NCI-H345 treated with DMSO at 0.1 percent for 48 hours (cell line): Measurements from ENCODE around the gene ACY1.
"Not testable (repeated sequence)": the region's sequence is repeated elsewhere in the genome, so short reads cannot be mapped to it uniquely, and the experiment has no call there.

Experiments
- DNase-seq: peaks from one replicate; lab custom pipeline; 2025; ENCODE audit not compliant: unreplicated experiment; lab: John Stamatoyannopoulos, UW

The ACY1 gene

DNA sequence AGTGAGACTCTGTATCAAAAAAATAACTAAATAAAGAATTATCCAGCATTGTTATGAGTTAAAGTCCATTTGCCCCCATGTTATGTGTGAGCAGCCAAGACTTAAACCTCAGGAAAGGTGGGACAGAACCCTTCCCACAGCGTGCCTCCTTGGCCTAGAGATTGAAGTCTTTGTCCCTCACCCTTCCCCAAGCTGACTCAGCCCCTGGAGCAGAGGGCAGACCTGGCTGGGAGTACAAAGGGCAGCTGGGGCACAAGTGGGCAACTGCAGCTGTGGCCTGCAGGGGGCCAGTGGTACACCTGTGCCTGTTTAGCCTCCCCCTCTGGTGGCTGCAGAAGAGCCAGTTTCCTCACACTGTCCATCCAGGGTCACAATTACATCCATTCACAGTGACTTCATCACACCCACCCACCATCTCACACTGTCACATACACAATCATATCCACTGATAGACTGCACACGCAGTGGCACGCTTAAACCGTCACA is 940 bp upstream of the ACY1 start:
- no peak for DNase-seq

DNA sequence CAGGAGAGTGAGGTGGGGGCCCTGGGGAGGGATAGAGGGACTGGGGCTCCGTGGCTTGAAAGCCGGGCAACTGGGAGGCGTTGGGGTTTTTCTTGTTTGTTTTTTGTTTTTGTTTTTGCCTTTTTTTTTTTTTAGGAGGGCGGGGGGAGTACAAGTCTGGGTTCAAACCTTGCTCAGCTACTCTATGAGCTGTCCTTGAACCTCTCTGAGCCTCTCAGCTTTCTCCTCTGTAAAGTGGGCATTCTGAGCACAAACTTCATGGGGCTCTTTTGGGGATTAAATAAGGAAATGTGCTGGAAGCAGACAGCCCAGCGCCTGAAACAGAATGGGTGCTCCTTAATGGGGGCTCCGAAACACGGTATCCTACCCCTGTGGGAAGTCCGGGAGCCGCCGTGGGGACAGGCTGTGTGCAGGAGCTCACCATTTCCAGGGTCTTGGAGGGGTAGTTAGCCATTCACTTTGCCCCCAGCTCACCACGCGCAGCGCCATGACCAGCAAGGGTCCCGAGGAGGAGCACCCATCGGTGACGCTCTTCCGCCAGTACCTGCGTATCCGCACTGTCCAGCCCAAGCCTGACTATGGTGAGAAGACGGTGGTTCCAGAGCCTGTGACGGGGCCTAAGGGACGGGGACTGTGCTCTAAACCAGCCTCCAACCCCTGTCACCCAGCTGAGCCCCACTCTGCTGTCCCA is 388 bp downstream of the ACY1 start:
- no peak for DNase-seq

DNA sequence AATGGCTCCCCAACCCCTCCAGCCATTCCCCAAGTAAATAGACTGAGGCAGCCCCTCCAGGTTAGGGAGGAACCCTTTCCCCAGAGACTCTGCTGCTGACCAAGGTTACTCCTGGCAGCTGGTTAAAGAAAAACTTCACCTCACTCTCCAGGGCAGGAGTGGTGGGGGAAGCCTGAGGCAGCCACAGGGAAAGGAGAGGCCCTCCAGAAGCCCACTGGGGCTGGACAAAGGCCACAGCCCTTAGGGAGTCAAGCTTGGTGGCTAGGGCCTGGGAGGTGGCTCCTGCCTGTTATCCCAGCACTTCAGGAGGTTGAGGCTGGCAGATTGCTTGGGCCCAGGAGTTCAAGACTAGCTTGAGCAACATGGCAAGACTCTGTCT is 923 bp downstream of the ACY1 start:
- DNase-seq = no peak

DNA sequence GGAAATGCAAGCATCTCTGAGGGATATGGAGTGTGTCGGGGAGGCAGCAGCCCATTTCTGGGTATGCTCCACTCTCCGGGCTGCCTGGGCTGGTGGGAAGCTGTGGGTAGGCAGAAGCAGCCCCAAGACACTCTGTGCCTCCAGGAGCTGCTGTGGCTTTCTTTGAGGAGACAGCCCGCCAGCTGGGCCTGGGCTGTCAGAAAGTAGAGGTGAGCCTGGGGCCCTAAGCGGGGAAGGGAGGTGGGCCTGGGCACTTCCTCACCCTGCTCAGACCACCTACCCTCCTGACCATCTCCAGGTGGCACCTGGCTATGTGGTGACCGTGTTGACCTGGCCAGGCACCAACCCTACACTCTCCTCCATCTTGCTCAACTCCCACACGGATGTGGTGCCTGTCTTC is 1.7 kb downstream of the ACY1 start:
- DNase-seq = no peak

DNA sequence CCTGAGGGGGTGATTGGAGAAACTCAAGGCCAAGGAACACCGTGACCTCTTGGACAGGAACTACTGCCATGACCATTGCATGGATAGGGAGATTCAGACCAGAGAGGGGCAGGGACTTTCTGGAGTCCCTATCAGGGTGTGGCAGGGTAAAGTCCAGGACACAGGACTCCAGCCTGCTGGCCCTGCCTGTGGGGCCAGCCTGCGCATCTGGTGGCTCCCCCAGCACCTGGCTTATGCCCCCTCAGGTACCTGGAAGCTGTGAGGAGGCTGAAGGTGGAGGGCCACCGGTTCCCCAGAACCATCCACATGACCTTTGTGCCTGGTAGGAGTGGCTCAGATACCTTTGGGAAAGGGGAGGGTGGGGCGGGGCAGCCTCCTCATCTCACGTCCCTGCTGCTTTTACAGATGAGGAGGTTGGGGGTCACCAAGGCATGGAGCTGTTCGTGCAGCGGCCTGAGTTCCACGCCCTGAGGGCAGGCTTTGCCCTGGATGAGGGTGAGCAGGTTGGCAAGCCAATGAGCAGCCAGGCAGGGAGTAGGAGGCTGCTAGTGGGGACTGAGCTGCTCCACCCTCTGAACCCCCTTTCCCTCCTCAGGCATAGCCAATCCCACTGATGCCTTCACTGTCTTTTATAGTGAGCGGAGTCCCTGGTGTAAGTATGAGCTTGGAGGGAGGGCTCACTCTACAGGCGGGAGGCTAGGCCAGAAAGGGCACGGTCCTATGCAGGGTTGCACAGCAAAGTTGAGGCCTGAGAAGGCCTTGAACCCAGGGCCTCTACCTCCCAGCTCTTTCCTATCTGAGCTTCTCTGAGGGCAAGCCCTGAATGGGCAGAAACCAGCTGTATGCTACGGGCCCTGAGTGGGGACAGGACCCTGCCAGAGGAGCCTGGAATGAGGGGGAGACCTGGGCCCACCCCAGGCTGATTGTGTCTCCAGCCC is 2.9 kb downstream of the ACY1 start:
- DNase-seq = no peak

DNA sequence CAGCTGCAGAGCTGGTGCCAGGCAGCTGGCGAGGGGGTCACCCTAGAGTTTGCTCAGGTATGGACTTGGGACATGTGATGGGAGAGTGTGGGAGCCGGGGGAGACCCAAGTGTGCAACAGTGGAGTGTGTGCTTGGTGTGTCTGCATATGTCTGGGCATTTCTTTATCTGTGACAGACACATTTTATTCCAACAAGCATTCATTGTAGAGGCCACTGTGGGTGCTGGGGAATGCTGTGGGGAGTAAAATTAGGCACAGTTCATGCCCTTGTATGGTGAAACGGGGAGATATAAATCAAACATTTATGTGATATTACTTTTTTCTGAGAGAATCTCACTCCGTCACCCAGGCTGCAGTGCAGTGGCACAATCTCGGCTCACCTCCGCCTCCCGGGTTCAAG is 4.2 kb downstream of the ACY1 start:
- no peak for DNase-seq

DNA sequence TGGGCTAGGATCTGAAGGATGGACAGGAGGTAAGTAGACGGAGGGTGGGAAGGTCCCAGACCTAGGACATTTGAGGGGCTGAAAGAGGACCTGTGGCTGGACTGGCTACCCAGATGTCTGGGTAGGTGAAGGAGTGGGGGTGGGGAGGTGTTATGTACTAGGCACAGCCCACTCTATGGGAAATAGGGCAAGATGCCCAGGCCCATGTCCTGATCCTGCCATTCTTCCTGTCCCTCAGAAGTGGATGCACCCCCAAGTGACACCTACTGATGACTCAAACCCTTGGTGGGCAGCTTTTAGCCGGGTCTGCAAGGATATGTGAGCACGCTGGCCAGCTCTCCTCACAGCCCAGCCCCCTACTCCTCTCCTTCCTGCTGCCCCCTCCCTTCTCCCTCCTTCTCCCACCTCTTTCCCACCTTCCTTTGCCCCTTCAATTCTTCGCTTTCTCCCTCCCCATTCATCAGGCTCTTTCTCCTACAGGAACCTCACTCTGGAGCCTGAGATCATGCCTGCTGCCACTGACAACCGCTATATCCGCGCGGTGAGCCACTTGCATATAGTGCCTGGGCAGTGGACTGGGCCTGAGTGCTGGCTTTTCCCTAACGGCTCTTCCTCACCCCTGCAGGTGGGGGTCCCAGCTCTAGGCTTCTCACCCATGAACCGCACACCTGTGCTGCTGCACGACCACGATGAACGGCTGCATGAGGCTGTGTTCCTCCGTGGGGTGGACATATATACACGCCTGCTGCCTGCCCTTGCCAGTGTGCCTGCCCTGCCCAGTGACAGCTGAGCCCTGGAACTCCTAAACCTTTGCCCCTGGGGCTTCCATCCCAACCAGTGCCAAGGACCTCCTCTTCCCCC is 5.2 kb downstream of the ACY1 start:
- no peak for DNase-seq

DNA sequence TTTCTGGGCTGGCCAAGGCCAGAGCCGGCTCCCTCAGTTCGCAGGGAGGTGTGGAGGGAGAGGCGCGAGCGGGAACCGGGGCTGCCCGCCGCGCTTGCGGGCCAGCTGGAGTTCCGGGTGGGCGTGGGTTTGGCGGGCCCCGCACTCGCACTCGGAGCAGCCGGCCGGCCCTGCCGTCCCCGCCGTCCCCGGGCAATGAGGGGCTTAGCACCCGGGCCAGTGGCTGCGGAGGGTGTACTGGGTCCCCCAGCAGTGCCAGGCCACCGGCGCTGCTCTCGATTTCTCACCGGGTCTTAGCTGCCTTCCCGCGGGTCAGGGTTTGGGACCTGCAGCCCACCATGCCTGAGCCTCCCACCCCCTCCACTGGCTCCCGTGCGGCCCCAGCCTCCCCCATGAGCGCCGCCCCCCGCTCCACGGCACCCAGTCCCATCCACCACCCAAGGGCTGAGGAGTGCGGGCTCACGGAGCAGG is 7.2 kb downstream of the ACY1 start:
- DNase-seq = not testable (repeated sequence)

DNA sequence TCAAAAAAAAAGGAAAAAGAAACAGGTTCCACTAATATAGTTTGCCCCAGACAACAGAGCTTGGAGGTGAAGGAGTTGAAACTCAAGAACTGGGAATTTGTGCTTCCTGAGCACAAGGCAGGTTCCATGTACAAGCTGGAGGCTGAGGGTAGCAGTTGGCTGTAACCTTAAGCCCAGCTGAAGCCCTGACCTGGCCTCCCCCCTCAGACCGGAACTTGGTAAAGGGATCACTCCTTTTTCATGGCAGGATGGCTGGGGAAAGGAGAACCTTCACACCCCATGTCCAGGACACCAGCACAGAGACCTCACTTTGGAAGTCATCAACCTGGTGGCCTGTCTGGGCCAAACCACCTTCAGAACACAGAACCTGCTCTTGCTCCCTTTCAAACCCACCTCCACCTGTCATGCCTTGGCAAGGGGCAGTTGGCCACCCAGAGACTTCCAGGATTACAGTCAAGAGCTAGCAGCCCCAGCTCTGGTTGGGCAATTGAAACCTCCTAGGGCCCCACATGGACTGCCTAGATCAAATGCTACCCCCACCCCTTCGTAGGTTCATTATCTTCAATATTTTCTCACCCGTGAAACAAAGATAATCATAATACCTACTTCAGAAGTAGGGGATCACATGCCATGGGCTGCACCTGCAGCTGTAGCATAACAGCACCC is 8.8 kb downstream of the ACY1 start:
- DNase-seq = no peak

DNA sequence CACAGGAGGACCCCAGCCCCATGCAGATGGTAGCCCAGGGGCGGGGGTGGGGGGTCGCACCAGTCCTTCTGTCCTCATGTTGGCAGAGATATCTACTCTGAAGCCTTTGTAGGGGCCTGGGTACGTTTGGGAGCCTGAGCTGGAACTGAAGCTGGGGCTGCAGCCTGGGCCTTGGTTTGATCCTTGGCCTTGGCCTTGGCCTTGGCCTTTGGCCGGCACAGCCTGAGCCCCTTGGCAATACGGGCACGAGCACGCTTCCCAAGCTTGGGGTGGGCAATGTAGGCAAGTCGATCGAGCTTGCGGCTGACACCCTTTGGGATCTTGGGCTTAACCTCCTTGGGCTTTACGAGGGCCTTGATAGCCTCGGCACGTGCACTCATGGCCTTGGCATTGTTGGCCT is 10.3 kb downstream of the ACY1 start:
- DNase-seq = not testable (repeated sequence)

DNA sequence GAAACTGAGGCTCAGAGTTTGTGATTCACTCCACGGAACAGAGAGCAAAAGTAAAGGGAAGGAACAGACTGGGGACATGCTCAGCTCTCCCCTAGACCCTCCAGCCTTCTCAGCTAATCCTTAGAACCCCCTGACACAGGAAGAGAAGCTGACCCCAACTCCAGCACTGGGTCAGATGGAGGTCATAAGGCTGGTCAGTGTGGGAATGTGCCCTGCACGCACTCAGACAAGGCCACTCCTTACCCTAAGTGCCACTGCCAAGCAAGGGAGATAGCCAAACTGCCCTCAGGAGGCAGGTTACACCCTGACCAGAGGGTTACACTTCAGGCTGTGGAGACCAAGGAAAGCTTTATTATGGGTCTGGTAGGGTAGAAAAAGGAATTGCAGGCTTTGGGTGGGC is 11.2 kb downstream of the ACY1 start:
- DNase-seq = no peak

DNA sequence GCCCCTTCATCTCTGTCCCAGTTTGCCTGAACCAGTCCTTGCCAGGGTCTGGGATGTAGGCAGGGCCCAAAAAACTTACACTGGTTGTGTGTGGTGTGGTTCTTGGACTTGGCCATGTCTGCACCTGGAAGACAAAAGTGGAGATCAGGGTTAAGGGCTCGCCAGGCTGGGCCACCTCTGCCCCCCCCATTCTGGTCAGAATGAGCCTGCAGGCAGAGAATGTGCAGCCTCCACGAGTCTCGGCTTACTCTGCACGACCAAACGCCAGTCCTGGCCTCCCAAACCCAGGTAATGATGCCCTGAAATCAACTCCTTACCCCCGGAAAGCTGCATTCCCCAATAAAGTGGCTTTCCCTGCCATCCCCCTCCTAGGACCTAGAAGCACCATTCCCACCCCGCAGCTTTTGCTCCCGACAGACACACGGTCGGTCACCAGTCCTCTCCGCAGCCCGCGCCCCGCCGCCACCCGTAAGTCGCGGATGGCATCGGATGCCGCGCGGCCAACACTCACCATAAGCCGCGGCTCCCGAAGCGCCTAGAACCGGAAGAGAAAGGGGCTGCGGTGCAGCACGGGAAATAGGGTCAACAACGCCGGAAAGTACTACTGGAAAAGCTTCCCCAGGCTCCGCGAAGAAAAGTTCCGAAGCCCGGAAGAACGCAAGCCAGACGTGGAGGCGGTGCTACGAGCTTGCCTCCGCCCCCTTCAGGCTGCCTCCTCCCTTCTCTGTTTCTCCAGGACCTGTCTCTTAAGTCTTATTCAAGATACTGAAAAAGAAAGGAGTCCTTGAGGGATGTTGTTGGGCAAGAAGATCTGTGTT is 12.2 kb downstream of the ACY1 start, which contains the start of gene RPL29:
RPL29 (minus strand) TSS at position 550 of the 818 bp plus-strand sequence; CDS start at position 116, 434 bp downstream.
- DNase-seq = peak; percentile 78

DNA sequence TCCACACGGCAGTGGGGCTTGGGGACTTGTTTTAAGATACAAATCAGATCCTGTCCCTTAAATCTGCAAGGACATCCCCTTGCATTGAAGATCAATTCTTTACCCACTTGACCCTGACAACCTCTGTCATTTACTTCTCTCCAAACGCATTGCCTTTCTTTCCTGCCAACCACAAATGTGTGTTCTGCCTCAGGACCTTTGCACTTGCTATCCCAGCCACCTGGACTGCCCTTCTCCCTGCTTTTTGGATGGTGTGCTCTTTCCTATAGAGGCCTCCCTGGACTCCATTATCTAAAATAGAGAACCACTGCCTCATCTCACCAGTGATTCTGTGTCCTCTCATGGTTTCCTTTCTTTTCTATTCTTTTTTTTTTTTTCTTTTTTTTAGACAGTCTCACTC is 13.8 kb downstream of the ACY1 start:
- DNase-seq = no peak

DNA sequence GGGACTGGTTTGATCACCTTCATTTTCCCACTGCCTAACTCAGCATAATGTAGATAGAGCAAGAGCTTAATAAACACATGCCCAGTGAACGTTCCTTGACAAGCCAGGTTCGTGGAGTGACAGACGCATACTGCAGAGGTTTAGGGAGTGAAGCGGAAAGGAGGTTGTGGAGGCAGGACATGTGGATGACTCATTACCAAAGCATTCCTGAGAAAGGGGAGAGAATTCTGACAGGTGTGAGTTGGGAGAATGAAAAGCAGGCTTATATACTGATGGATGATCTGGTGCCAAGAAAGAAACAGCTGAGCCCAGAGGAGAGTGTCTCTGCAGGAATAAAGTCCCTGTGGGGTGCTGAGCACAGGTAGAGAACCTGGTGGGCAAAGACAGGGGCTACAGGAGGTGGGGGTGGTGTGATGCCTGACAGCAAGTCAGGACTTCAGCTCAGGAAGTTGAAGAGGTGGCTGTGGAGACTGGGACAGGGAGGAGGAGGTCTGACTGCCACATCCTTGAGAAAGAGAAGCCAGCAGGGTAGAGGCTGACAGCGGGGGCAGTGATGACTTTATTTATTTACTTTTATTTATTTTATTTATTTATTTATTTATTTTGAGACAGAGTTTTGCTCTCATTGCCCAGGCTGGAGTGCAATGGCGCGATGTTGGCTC is 14.7 kb downstream of the ACY1 start:
- no peak for DNase-seq

DNA sequence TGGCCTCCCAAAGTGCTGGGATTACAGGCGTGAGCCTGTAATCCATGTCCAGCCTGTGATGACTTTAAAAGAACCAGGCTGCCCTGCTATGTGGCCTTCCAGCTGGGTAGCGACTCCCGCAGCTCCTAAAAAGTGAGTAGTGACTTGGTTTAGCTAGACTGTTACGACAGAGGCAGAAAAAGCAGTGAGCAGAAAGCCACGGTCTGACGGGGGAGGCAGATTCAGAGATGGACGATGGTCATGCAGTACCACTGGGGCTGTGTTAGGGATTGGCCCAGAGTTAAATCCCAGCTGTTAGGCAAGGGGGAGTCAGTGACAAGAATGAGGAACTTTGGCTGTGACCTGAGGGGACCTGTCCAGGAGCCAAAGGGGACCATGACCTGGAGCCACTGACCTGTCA is 15.4 kb downstream of the ACY1 start:
- no peak for DNase-seq

DNA sequence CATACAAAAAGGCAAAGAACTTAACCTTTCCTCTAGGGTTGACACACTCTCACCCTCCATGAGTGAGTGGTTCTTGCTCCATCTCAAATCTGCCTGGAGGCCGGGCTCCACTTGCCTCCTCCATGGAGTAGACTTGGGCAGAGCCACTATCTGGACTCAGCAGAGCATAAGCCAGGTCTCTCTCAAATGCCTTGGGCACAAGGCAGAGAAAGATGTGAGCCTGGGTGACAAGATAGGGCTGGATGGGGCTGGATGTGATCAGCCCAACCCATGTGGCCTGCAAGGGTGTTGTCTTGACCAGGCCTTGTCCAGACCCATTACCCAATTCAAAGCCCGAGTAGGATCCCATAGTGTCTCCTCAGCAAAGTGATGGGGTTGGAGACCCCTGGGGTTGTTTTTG is 16.5 kb downstream of the ACY1 start:
- DNase-seq = no peak

DNA sequence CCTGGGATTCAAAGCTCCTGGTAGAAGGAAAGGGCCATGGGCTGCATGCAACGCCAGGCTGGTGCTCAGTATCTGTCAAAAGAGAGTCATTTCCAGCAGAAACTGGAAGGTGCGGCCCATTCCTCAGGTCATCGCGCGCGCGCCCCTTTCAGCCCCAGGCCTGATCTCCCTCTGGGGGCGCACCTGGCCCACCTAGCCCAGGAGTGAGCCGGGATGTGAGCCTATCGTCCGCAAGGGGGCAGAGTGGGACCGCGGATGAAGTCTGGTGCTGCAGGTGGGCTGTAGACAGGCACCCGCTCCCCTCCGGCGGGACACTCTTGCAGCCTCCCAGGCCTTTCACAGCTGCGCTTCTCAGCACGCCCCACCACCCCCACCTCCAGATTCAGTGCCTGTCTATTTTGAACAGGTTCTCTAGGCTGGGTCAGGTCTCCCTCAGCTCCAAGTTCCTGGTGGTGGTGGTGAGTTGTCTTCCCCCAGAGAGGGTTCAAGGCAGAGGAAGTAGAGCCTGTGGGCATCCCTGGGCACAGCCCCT is 18.2 kb downstream of the ACY1 start:
- peak; percentile 55 for DNase-seq

DNA sequence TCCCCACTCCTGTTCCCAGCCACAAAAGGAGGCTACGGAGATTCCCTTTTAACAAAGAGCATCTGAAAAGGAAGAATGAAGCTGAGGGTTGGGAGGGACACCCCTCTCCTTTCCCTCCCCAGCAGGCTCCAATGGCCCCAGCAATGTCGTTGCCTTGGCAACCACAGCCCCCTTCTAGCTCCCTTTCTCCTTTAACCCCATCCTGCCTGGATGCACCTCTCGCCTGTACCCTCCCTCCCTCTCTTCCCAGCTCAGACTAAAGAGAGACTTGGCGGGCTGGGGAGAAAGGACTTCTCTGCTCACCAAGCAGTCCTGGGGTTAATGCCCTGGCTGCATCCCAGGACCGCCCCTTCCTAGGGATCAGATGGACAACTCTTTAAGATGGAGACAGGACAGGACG is 19.4 kb downstream of the ACY1 start:
- DNase-seq = no peak
